Ovary (tissue), 3 donors: ENCODE measurements around the gene GRAP2.

Experiments
- CTCF ChIP-seq, 3 donors: fragments of 450-650 bp in 2 of 3; fragments of 200-600 bp in 1 of 3; IDR thresholded peaks; one replicate each; pipeline versions ENCODE4 v1.5.1 to v1.8.0; 2016 to 2022; ENCODE audit warnings: antibody characterized with exemption in 3 of 3, mild to moderate bottlenecking in 1 of 3
- POLR2A ChIP-seq: fragments of 450-650 bp; IDR thresholded peaks from one replicate; pipeline ENCODE4 v1.6.1; 2017; ENCODE audit warnings: antibody characterized with exemption, mild to moderate bottlenecking, moderate library complexity
- donor health status: DM: no; HTN: no; CAD: no.

GRCh38 chr22:39997939-39998726 lies 97.2 kb downstream of the GRAP2 start:
- TF ChIP-seq CTCF (IDR thresholded peaks at IDR 0.05) (no peak), POLR2A (no peak)
